IMR-90 (cell line): ENCODE results near the gene SPAG9. TPM values are rescaled to one million over a fixed set of nuclear protein-coding genes. Genes with fewer than 3 reads are reported as not detected.

Source experiments
- ATAC-seq: fragments of 200-7000 bp; cut with Tn5 transposase; 2 replicates; pipeline ENCODE4 v1.9.1; 2020; ENCODE audit warnings: low read depth, mild to moderate bottlenecking, moderate library complexity
- BruUV-seq: library from RNA; stranded (reverse); fragments of 400-500 nt; replicated peaks from 2 replicates; lab custom pipeline; 2021; lab: Mats Ljungman, UMichigan
- CTCF ChIA-PET: fragments of 300-600 bp; formaldehyde crosslinking; extraction: SDS; loops from one replicate; lab custom pipeline; 2021; ENCODE audit warnings: antibody characterized with exemption; lab: Yijun Ruan, JAX
- POLR2A ChIA-PET: fragments of 300-600 bp; sonication (Branson Sonifier 250); formaldehyde crosslinking; loops from one replicate; lab custom pipeline; 2022; ENCODE audit warnings: antibody characterized with exemption; ENCODE audit not compliant: unreplicated experiment; lab: Charles Lee
- DNase-seq: peaks from one replicate; pipeline ENCODE4 v3.0.0; 2013
- H2AFZ ChIP-seq: replicated peaks from 2 replicates; pipeline ENCODE3; 2013; ENCODE audit warnings: low read length, mild to moderate bottlenecking; ENCODE audit not compliant: poor library complexity
- H2AK5ac ChIP-seq: 2 replicates; pipeline ENCODE4 v1.6.1; 2013; ENCODE audit warnings: low read depth, low read length, inconsistent platforms
- H2AK9ac ChIP-seq: replicated peaks from 2 replicates; pipeline ENCODE3; 2013; ENCODE audit warnings: mild to moderate bottlenecking, low read depth, low read length, moderate library complexity; ENCODE audit not compliant: poor library complexity
- H2BK120ac ChIP-seq: 2 replicates; pipeline ENCODE4 v1.6.1; 2013; ENCODE audit warnings: low read depth, low read length, inconsistent platforms
- H2BK15ac ChIP-seq: 3 replicates; pipeline ENCODE4 v1.6.1; 2013; ENCODE audit warnings: low read depth, low read length, inconsistent platforms
- H2BK20ac ChIP-seq: 2 replicates; pipeline ENCODE4 v1.6.1; 2013; ENCODE audit warnings: low read depth, mild to moderate bottlenecking, inconsistent platforms, low read length, moderate library complexity
- H2BK5ac ChIP-seq: 2 replicates; pipeline ENCODE4 v1.6.1; 2013; ENCODE audit warnings: mild to moderate bottlenecking, low read depth, low read length, inconsistent platforms; ENCODE audit not compliant: poor library complexity, severe bottlenecking
- H3K14ac ChIP-seq: replicated peaks from 2 replicates; pipeline ENCODE4 v1.6.1; 2013; ENCODE audit warnings: low read depth, low read length, inconsistent platforms
- H3K18ac ChIP-seq: 2 replicates; pipeline ENCODE4 v1.6.1; 2013; ENCODE audit warnings: low read depth, low read length, control low read depth
- H3K23ac ChIP-seq: 2 replicates; pipeline ENCODE4 v1.6.1; 2013; ENCODE audit warnings: low read depth, low read length, inconsistent platforms
- H3K27ac ChIP-seq: 2 replicates; pipeline ENCODE4 v1.5.1; 2013; ENCODE audit warnings: mild to moderate bottlenecking, control low read depth, low read length; ENCODE audit not compliant: insufficient read depth
- H3K27me3 ChIP-seq: 2 replicates; pipeline ENCODE4 v1.6.1; 2013; ENCODE audit warnings: low read length; ENCODE audit not compliant: control insufficient read depth, insufficient read depth
- H3K36me3 ChIP-seq: 2 replicates; pipeline ENCODE4 v1.6.1; 2013; ENCODE audit warnings: low read length, mixed read lengths; ENCODE audit not compliant: control insufficient read depth, insufficient read depth
- H3K4ac ChIP-seq: 2 replicates; pipeline ENCODE4 v1.6.1; 2013; ENCODE audit warnings: low read depth, low read length, inconsistent platforms
- H3K4me1 ChIP-seq: 2 replicates; pipeline ENCODE4 v1.6.1; 2013; ENCODE audit warnings: low read length, mixed read lengths; ENCODE audit not compliant: control insufficient read depth, insufficient read depth
- H3K4me2 ChIP-seq: 2 replicates; pipeline ENCODE4 v1.6.1; 2013; ENCODE audit warnings: low read depth, mild to moderate bottlenecking, control low read depth, low read length, moderate library complexity
- H3K4me3 ChIP-seq: 2 replicates; pipeline ENCODE4 v1.5.1; 2013; ENCODE audit warnings: low read depth, mild to moderate bottlenecking, control low read depth, low read length, moderate library complexity; ENCODE audit not compliant: insufficient read depth
- H3K56ac ChIP-seq: 2 replicates; pipeline ENCODE4 v1.6.1; 2013; ENCODE audit warnings: low read length, inconsistent platforms; ENCODE audit not compliant: insufficient read depth; ENCODE audit errors: extremely low read depth
- H3K79me1 ChIP-seq, 2 experiments: 2 replicates each; pipeline ENCODE4 v1.6.1; 2013; ENCODE audit warnings: low read length in 2 of 2, inconsistent platforms in 1 of 2, low read depth in 1 of 2
- H3K9ac ChIP-seq: 2 replicates; pipeline ENCODE4 v1.6.1; 2013; ENCODE audit warnings: low read depth, low read length, control low read depth
- H3K9me1 ChIP-seq: 2 replicates; pipeline ENCODE4 v1.6.1; 2013; ENCODE audit warnings: low read length, inconsistent platforms; ENCODE audit not compliant: insufficient read depth
- H3K9me3 ChIP-seq: 2 replicates; pipeline ENCODE4 v1.6.1; 2013; ENCODE audit warnings: low read length; ENCODE audit not compliant: control insufficient read depth, insufficient read depth
- H4K20me1 ChIP-seq: 2 replicates; pipeline ENCODE4 v1.6.1; 2013; ENCODE audit warnings: low read length, inconsistent platforms; ENCODE audit not compliant: insufficient read depth
- H4K5ac ChIP-seq: 2 replicates; pipeline ENCODE4 v1.6.1; 2013; ENCODE audit warnings: mild to moderate bottlenecking, low read depth, low read length, control low read depth
- H4K8ac ChIP-seq, 2 experiments: 2 replicates each; pipeline ENCODE4 v1.6.1; 2013; ENCODE audit warnings: low read depth in 2 of 2, low read length in 2 of 2, control low read depth in 1 of 2, inconsistent platforms in 1 of 2
- H4K91ac ChIP-seq: 2 replicates; pipeline ENCODE4 v1.6.1; 2013; ENCODE audit warnings: low read depth, low read length, inconsistent platforms; ENCODE audit not compliant: insufficient read depth
- BHLHE40 ChIP-seq: fragments of 150-350 bp; IDR thresholded peaks from 2 replicates; pipeline ENCODE4 v1.6.1; 2016; ENCODE audit warnings: mild to moderate bottlenecking, low read depth, low read length
- CEBPB ChIP-seq: IDR thresholded peaks from 2 replicates; pipeline ENCODE4 v1.6.1; 2012; ENCODE audit warnings: low read depth, low read length, improper control_type of control experiment
- MXI1 ChIP-seq: IDR thresholded peaks from 2 replicates; pipeline ENCODE4 v1.6.1; 2012; ENCODE audit warnings: low read depth, mild to moderate bottlenecking, low read length, moderate library complexity, borderline replicate concordance
- POLR2A ChIP-seq: IDR thresholded peaks from 2 replicates; pipeline ENCODE4 v1.6.1; 2012; ENCODE audit warnings: mild to moderate bottlenecking, low read depth, low read length
- RCOR1 ChIP-seq: IDR thresholded peaks from 2 replicates; pipeline ENCODE4 v1.6.1; 2012; ENCODE audit warnings: mild to moderate bottlenecking, low read length, improper control_type of control experiment; ENCODE audit not compliant: insufficient replicate concordance
- WGBS, 2 experiments: methylation state at CpG; one replicate each; pipeline versions ENCODE4 v1.1.5 to v1.1.7; 2013; ENCODE audit warnings: missing lambda C conversion rate in 2 of 2; ENCODE audit not compliant: insufficient read length in 1 of 2; ENCODE audit errors: extremely low coverage in 2 of 2; 5-methylcytosine and 5-hydroxymethylcytosine counted together
- dilution Hi-C: fragments of 300-500 bp; cut with HindIII; formaldehyde crosslinking; loops from one replicate; pipeline ENCODE4 v1.14.3; 2018; ENCODE audit warnings: low sequenced_read_pairs; ENCODE audit not compliant: unreplicated experiment
- in situ Hi-C: fragments of 300-500 bp; cut with MboI; formaldehyde crosslinking; loops from 3 replicates; pipeline ENCODE4 v1.14.3; 2019; ENCODE audit warnings: low sequenced_read_pairs, inconsistent platforms, mixed read lengths
- intact Hi-C: fragments of 100-400 bp; cut with micrococcal nuclease; formaldehyde crosslinking; loops from 2 replicates; pipeline ENCODE4 v1.10.0; 2022
- polyA plus RNA-seq, 3 experiments: library from polyadenylated mRNA; depleted of rRNA; stranded (reverse); fragments of >200 nt; gene quantifications; 2 replicates each; pipeline ENCODE4 v1.2.3, GENCODE V29; 2012; ENCODE audit warnings: low replicate concordance in 1 of 3
- total RNA-seq: library from RNA; depleted of rRNA; stranded (reverse); fragments of >200 nt; gene quantifications from 2 replicates; pipeline ENCODE4 v1.2.3, GENCODE V29; 2012

SPAG9 gene
- total and polyA plus RNA-seq, 2 of the 4 experiments (the other 2 are of a cell fraction), result 26.7 to 75.5 TPM

- TF ChIP-seq BHLHE40 (no peak), RCOR1 (no peak), CEBPB (no peak)
These were observed 45.7 kb upstream of the SPAG9 start, which contains the start of gene NME2 (continued) for GRCh38 chr17:51166198-51166986.

- H4K8ac ChIP-seq, result peak overlapping the region; percentile 87 to 100
- peak overlapping the region; percentile 95 for H4K91ac ChIP-seq
- peak overlapping the region; percentile 87 for H3K4me3 ChIP-seq
- ChIA-PET POLR2A (no interaction called here), CTCF (interaction anchor here (0.5 to 1.3 kb wide), 2 partner anchors 42 to 98 kb away, joined by 3 read pairs; no protein-coding TSS in a partner anchor)
- peak overlapping the region; percentile 94 for H3K4me2 ChIP-seq
- TF ChIP-seq POLR2A (no peak), MXI1 (peak; percentile 12; the same call in 1 of the 2 replicates)
- DNase-seq, result peak; percentile 22
- H3K9ac ChIP-seq, result peak overlapping the region; percentile 78
- peak overlapping the region; percentile 89 for H3K14ac ChIP-seq
- dilution Hi-C loops, result no loop called here
- H3K4me1 ChIP-seq, result peaks cover 8% of the 10 kb centered on the region; the same call in 1 of the 2 replicates
- peak overlapping the region; percentile 16 for H3K23ac ChIP-seq
- no peaks in the 10 kb centered on the region for H3K27me3 ChIP-seq
- H2AK5ac ChIP-seq, result peak overlapping the region; percentile 84
- H3K36me3 ChIP-seq, result peaks cover 38% of the 10 kb centered on the region
- H3K56ac ChIP-seq, result peak overlapping the region; percentile 67
- in situ Hi-C loops, result no loop called here
- H3K9me3 ChIP-seq, result no peaks in the 10 kb centered on the region
- WGBS, 2 experiments, result 10% methylated on average over 14 of the region's 21 CpGs; no CpG with 5 or more reads in 1 of the 2 experiments
- peaks cover 10% of the 10 kb centered on the region; the same call in 1 of the 2 replicates for H3K9me1 ChIP-seq
- peak overlapping the region; percentile 91 for H3K27ac ChIP-seq
- H2AK9ac ChIP-seq, result peak overlapping the region; percentile 97
- H4K20me1 ChIP-seq, result peaks cover 19% of the 10 kb centered on the region
- peaks cover 27 to 56% of the 10 kb centered on the region in 2 experiments for H3K79me1 ChIP-seq
- peak; percentile 19 for ATAC-seq
- peak overlapping the region; percentile 95 for H2AFZ ChIP-seq
- BruUV-seq, result no TSS peak
- H2BK120ac ChIP-seq, result peak overlapping the region; percentile 13; the same call in 1 of the 2 replicates
- intact Hi-C loops, result loop anchor here (2.0 to 5.0 kb wide), 2 partner anchors 95 to 372 kb away; partner anchors contain the start of genes MBTD1 and UTP18
- H3K4ac ChIP-seq, result peak overlapping the region; percentile 97
- H2BK20ac ChIP-seq, result no peak overlapping the region
- H2BK5ac ChIP-seq, result peak overlapping the region; percentile 95
- H4K5ac ChIP-seq, result peak overlapping the region; percentile 95
- peak overlapping the region; percentile 25; the same call in 2 of the 3 replicates for H2BK15ac ChIP-seq
- peak overlapping the region; percentile 76 for H3K18ac ChIP-seq
These were observed 45.1 kb upstream of the SPAG9 start for GRCh38 chr17:51165680-51166197.
